ENCODE data around the gene TSHZ2. TPM values are rescaled to one million over a fixed set of nuclear protein-coding genes. Genes with fewer than 3 reads are reported as not detected.

The TSHZ2 gene
- total RNA-seq, 6 experiments from 2014 or later, result not detected

- Mint-ChIP-seq H3K9me3 (peaks cover 47% of the 10 kb centered on the region), H3K36me3 (ENCODE audit: low read depth) (no peaks in the 10 kb centered on the region), H3K27ac (no peak overlapping the region), H3K27me3 (ENCODE audit: insufficient read depth) (peaks cover 3% of the 10 kb centered on the region; the same call in 1 of the 2 replicates), H3K4me1 (ENCODE audit: low read depth) (no peaks in the 10 kb centered on the region), H3K4me3 (no peak overlapping the region)
- no peak for DNase-seq
- no peak for TF ChIP-seq CTCF (IDR thresholded peaks at IDR 0.05)
Observed at GRCh38 chr20:53099856-53100255, 127.7 kb downstream of the TSHZ2 start.

GRCh38 chr20:53100476-53100911, 128.3 kb downstream of the TSHZ2 start:
- Mint-ChIP-seq H3K4me3 (no peak overlapping the region), H3K36me3 (ENCODE audit: low read depth) (no peaks in the 10 kb centered on the region), H3K9me3 (peaks cover 46% of the 10 kb centered on the region), H3K4me1 (ENCODE audit: low read depth) (no peaks in the 10 kb centered on the region), H3K27me3 (ENCODE audit: insufficient read depth) (no peaks in the 10 kb centered on the region), H3K27ac (no peak overlapping the region)
- DNase-seq, result no peak
- no peak for TF ChIP-seq CTCF (IDR thresholded peaks at IDR 0.05)

GRCh38 chr20:53101992-53102760, 130.0 kb downstream of the TSHZ2 start:
- Mint-ChIP-seq H3K36me3 (ENCODE audit: low read depth) (no peaks in the 10 kb centered on the region), H3K4me3 (no peak overlapping the region)
- DNase-seq, result no peak

GRCh38 chr20:53103124-53103523, 131.0 kb downstream of the TSHZ2 start:
- Mint-ChIP-seq H3K27ac (no peak overlapping the region), H3K9me3 (peaks cover 51% of the 10 kb centered on the region), H3K4me3 (no peak overlapping the region), H3K4me1 (ENCODE audit: low read depth) (no peaks in the 10 kb centered on the region), H3K36me3 (ENCODE audit: low read depth) (no peaks in the 10 kb centered on the region), H3K27me3 (ENCODE audit: insufficient read depth) (no peaks in the 10 kb centered on the region; the same call in 1 of the 2 replicates)
- TF ChIP-seq CTCF (IDR thresholded peaks at IDR 0.05), result no peak
- no peak for DNase-seq

More at GRCh38 chr20:53101992-53102760, 130.0 kb downstream of the TSHZ2 start:
- H3K27me3 Mint-ChIP-seq (ENCODE audit: insufficient read depth), result no peaks in the 10 kb centered on the region; the same call in 1 of the 2 replicates
- H3K4me1 Mint-ChIP-seq (ENCODE audit: low read depth), result no peaks in the 10 kb centered on the region
- no peak overlapping the region for H3K27ac Mint-ChIP-seq
- H3K9me3 Mint-ChIP-seq, result peaks cover 44% of the 10 kb centered on the region
- TF ChIP-seq CTCF (IDR thresholded peaks at IDR 0.05), result no peak

- no peak for TF ChIP-seq CTCF (IDR thresholded peaks at IDR 0.05)
- no peak for DNase-seq
- Mint-ChIP-seq H3K27me3 (ENCODE audit: insufficient read depth) (no peaks in the 10 kb centered on the region; the same call in 1 of the 2 replicates), H3K4me3 (no peak overlapping the region), H3K9me3 (peaks cover 46% of the 10 kb centered on the region), H3K36me3 (ENCODE audit: low read depth) (no peaks in the 10 kb centered on the region), H3K4me1 (ENCODE audit: low read depth) (no peaks in the 10 kb centered on the region), H3K27ac (no peak overlapping the region)
Observed at GRCh38 chr20:53104884-53105283, 132.7 kb downstream of the TSHZ2 start.
